IMR-90 (cell line): Measurements from ENCODE around the gene GMEB2. TPM values are rescaled to one million over a fixed set of nuclear protein-coding genes. Genes with fewer than 3 reads are reported as not detected.

Source experiments
- ATAC-seq: fragments of 200-7000 bp; cut with Tn5 transposase; 2 replicates; pipeline ENCODE4 v1.9.1; 2020; ENCODE audit warnings: low read depth, mild to moderate bottlenecking, moderate library complexity
- BruUV-seq: library from RNA; stranded (reverse); fragments of 400-500 nt; replicated peaks from 2 replicates; lab custom pipeline; 2021; lab: Mats Ljungman, UMichigan
- CTCF ChIA-PET: fragments of 300-600 bp; formaldehyde crosslinking; extraction: SDS; loops from one replicate; lab custom pipeline; 2021; ENCODE audit warnings: antibody characterized with exemption; lab: Yijun Ruan, JAX
- POLR2A ChIA-PET: fragments of 300-600 bp; sonication (Branson Sonifier 250); formaldehyde crosslinking; loops from one replicate; lab custom pipeline; 2022; ENCODE audit warnings: antibody characterized with exemption; ENCODE audit not compliant: unreplicated experiment; lab: Charles Lee
- DNase-seq: peaks from one replicate; pipeline ENCODE4 v3.0.0; 2013
- H2AFZ ChIP-seq: replicated peaks from 2 replicates; pipeline ENCODE3; 2013; ENCODE audit warnings: low read length, mild to moderate bottlenecking; ENCODE audit not compliant: poor library complexity
- H2AK5ac ChIP-seq: 2 replicates; pipeline ENCODE4 v1.6.1; 2013; ENCODE audit warnings: low read depth, low read length, inconsistent platforms
- H2AK9ac ChIP-seq: replicated peaks from 2 replicates; pipeline ENCODE3; 2013; ENCODE audit warnings: mild to moderate bottlenecking, low read depth, low read length, moderate library complexity; ENCODE audit not compliant: poor library complexity
- H2BK120ac ChIP-seq: 2 replicates; pipeline ENCODE4 v1.6.1; 2013; ENCODE audit warnings: low read depth, low read length, inconsistent platforms
- H2BK15ac ChIP-seq: 3 replicates; pipeline ENCODE4 v1.6.1; 2013; ENCODE audit warnings: low read depth, low read length, inconsistent platforms
- H2BK20ac ChIP-seq: 2 replicates; pipeline ENCODE4 v1.6.1; 2013; ENCODE audit warnings: low read depth, mild to moderate bottlenecking, inconsistent platforms, low read length, moderate library complexity
- H2BK5ac ChIP-seq: 2 replicates; pipeline ENCODE4 v1.6.1; 2013; ENCODE audit warnings: mild to moderate bottlenecking, low read depth, low read length, inconsistent platforms; ENCODE audit not compliant: poor library complexity, severe bottlenecking
- H3K14ac ChIP-seq: replicated peaks from 2 replicates; pipeline ENCODE4 v1.6.1; 2013; ENCODE audit warnings: low read depth, low read length, inconsistent platforms
- H3K18ac ChIP-seq: 2 replicates; pipeline ENCODE4 v1.6.1; 2013; ENCODE audit warnings: low read depth, low read length, control low read depth
- H3K23ac ChIP-seq: 2 replicates; pipeline ENCODE4 v1.6.1; 2013; ENCODE audit warnings: low read depth, low read length, inconsistent platforms
- H3K27ac ChIP-seq: 2 replicates; pipeline ENCODE4 v1.5.1; 2013; ENCODE audit warnings: mild to moderate bottlenecking, control low read depth, low read length; ENCODE audit not compliant: insufficient read depth
- H3K27me3 ChIP-seq: 2 replicates; pipeline ENCODE4 v1.6.1; 2013; ENCODE audit warnings: low read length; ENCODE audit not compliant: control insufficient read depth, insufficient read depth
- H3K36me3 ChIP-seq: 2 replicates; pipeline ENCODE4 v1.6.1; 2013; ENCODE audit warnings: low read length, mixed read lengths; ENCODE audit not compliant: control insufficient read depth, insufficient read depth
- H3K4ac ChIP-seq: 2 replicates; pipeline ENCODE4 v1.6.1; 2013; ENCODE audit warnings: low read depth, low read length, inconsistent platforms
- H3K4me1 ChIP-seq: 2 replicates; pipeline ENCODE4 v1.6.1; 2013; ENCODE audit warnings: low read length, mixed read lengths; ENCODE audit not compliant: control insufficient read depth, insufficient read depth
- H3K4me2 ChIP-seq: 2 replicates; pipeline ENCODE4 v1.6.1; 2013; ENCODE audit warnings: low read depth, mild to moderate bottlenecking, control low read depth, low read length, moderate library complexity
- H3K4me3 ChIP-seq: 2 replicates; pipeline ENCODE4 v1.5.1; 2013; ENCODE audit warnings: low read depth, mild to moderate bottlenecking, control low read depth, low read length, moderate library complexity; ENCODE audit not compliant: insufficient read depth
- H3K56ac ChIP-seq: 2 replicates; pipeline ENCODE4 v1.6.1; 2013; ENCODE audit warnings: low read length, inconsistent platforms; ENCODE audit not compliant: insufficient read depth; ENCODE audit errors: extremely low read depth
- H3K79me1 ChIP-seq, 2 experiments: 2 replicates each; pipeline ENCODE4 v1.6.1; 2013; ENCODE audit warnings: low read length in 2 of 2, inconsistent platforms in 1 of 2, low read depth in 1 of 2
- H3K9ac ChIP-seq: 2 replicates; pipeline ENCODE4 v1.6.1; 2013; ENCODE audit warnings: low read depth, low read length, control low read depth
- H3K9me1 ChIP-seq: 2 replicates; pipeline ENCODE4 v1.6.1; 2013; ENCODE audit warnings: low read length, inconsistent platforms; ENCODE audit not compliant: insufficient read depth
- H3K9me3 ChIP-seq: 2 replicates; pipeline ENCODE4 v1.6.1; 2013; ENCODE audit warnings: low read length; ENCODE audit not compliant: control insufficient read depth, insufficient read depth
- H4K20me1 ChIP-seq: 2 replicates; pipeline ENCODE4 v1.6.1; 2013; ENCODE audit warnings: low read length, inconsistent platforms; ENCODE audit not compliant: insufficient read depth
- H4K5ac ChIP-seq: 2 replicates; pipeline ENCODE4 v1.6.1; 2013; ENCODE audit warnings: mild to moderate bottlenecking, low read depth, low read length, control low read depth
- H4K8ac ChIP-seq, 2 experiments: 2 replicates each; pipeline ENCODE4 v1.6.1; 2013; ENCODE audit warnings: low read depth in 2 of 2, low read length in 2 of 2, control low read depth in 1 of 2, inconsistent platforms in 1 of 2
- H4K91ac ChIP-seq: 2 replicates; pipeline ENCODE4 v1.6.1; 2013; ENCODE audit warnings: low read depth, low read length, inconsistent platforms; ENCODE audit not compliant: insufficient read depth
- BHLHE40 ChIP-seq: fragments of 150-350 bp; IDR thresholded peaks from 2 replicates; pipeline ENCODE4 v1.6.1; 2016; ENCODE audit warnings: mild to moderate bottlenecking, low read depth, low read length
- CTCF ChIP-seq: conservative IDR thresholded peaks from 2 replicates; pipeline ENCODE4 v1.5.1; 2012; ENCODE audit warnings: mild to moderate bottlenecking, low read depth, low read length, improper control_type of control experiment
- ELK1 ChIP-seq: fragments of 150-350 bp; IDR thresholded peaks from 2 replicates; pipeline ENCODE4 v1.6.1; 2016; ENCODE audit warnings: low read depth, mild to moderate bottlenecking, low read length, moderate library complexity, borderline replicate concordance
- FOS ChIP-seq: fragments of 150-350 bp; IDR thresholded peaks from 2 replicates; pipeline ENCODE4 v1.6.1; 2016; ENCODE audit warnings: low read depth, low read length
- MAFK ChIP-seq: IDR thresholded peaks from 2 replicates; pipeline ENCODE4 v1.6.1; 2012; ENCODE audit warnings: low read depth, low read length, improper control_type of control experiment
- MAZ ChIP-seq: IDR thresholded peaks from 2 replicates; pipeline ENCODE4 v1.6.1; 2012; ENCODE audit warnings: low read depth, mild to moderate bottlenecking, low read length, improper control_type of control experiment, moderate library complexity, borderline replicate concordance
- MXI1 ChIP-seq: IDR thresholded peaks from 2 replicates; pipeline ENCODE4 v1.6.1; 2012; ENCODE audit warnings: low read depth, mild to moderate bottlenecking, low read length, moderate library complexity, borderline replicate concordance
- NFE2L2 ChIP-seq: fragments of 150-350 bp; IDR thresholded peaks from 2 replicates; pipeline ENCODE4 v1.6.1; 2016; ENCODE audit warnings: low read depth, mild to moderate bottlenecking, low read length
- POLR2A ChIP-seq: IDR thresholded peaks from 2 replicates; pipeline ENCODE4 v1.6.1; 2012; ENCODE audit warnings: mild to moderate bottlenecking, low read depth, low read length
- RAD21 ChIP-seq: IDR thresholded peaks from 2 replicates; pipeline ENCODE4 v1.6.1; 2012; ENCODE audit warnings: low read length, improper control_type of control experiment
- RCOR1 ChIP-seq: IDR thresholded peaks from 2 replicates; pipeline ENCODE4 v1.6.1; 2012; ENCODE audit warnings: mild to moderate bottlenecking, low read length, improper control_type of control experiment; ENCODE audit not compliant: insufficient replicate concordance
- SMC3 ChIP-seq: fragments of 150-350 bp; IDR thresholded peaks from 2 replicates; pipeline ENCODE4 v1.6.1; 2016; ENCODE audit warnings: low read depth, mild to moderate bottlenecking, antibody characterized with exemption, low read length, moderate library complexity
- USF2 ChIP-seq: fragments of 150-350 bp; IDR thresholded peaks from 2 replicates; pipeline ENCODE4 v1.6.1; 2017; ENCODE audit warnings: mild to moderate bottlenecking, antibody characterized with exemption, low read length, low read depth
- WGBS, 2 experiments: methylation state at CpG; one replicate each; pipeline versions ENCODE4 v1.1.5 to v1.1.7; 2013; ENCODE audit warnings: missing lambda C conversion rate in 2 of 2; ENCODE audit not compliant: insufficient read length in 1 of 2; ENCODE audit errors: extremely low coverage in 2 of 2; 5-methylcytosine and 5-hydroxymethylcytosine counted together
- dilution Hi-C: fragments of 300-500 bp; cut with HindIII; formaldehyde crosslinking; loops from one replicate; pipeline ENCODE4 v1.14.3; 2018; ENCODE audit warnings: low sequenced_read_pairs; ENCODE audit not compliant: unreplicated experiment
- in situ Hi-C: fragments of 300-500 bp; cut with MboI; formaldehyde crosslinking; loops from 3 replicates; pipeline ENCODE4 v1.14.3; 2019; ENCODE audit warnings: low sequenced_read_pairs, inconsistent platforms, mixed read lengths
- intact Hi-C: fragments of 100-400 bp; cut with micrococcal nuclease; formaldehyde crosslinking; loops from 2 replicates; pipeline ENCODE4 v1.10.0; 2022
- polyA plus RNA-seq, 3 experiments: library from polyadenylated mRNA; depleted of rRNA; stranded (reverse); fragments of >200 nt; gene quantifications; 2 replicates each; pipeline ENCODE4 v1.2.3, GENCODE V29; 2012; ENCODE audit warnings: low replicate concordance in 1 of 3
- total RNA-seq: library from RNA; depleted of rRNA; stranded (reverse); fragments of >200 nt; gene quantifications from 2 replicates; pipeline ENCODE4 v1.2.3, GENCODE V29; 2012

Gene GMEB2
- total and polyA plus RNA-seq, 2 of the 4 experiments (the other 2 are of a cell fraction), result 5.0 to 10.0 TPM

GRCh38 chr20:63635431-63636141 is 8.7 kb upstream of the GMEB2 start:
- Histone ChIP-seq H2AK9ac (no peak overlapping the region), H3K9me3 (no peaks in the 10 kb centered on the region), H3K36me3 (no peaks in the 10 kb centered on the region), H3K18ac (no peak overlapping the region), H3K56ac (no peak overlapping the region), H4K20me1 (no peaks in the 10 kb centered on the region), H3K27me3 (no peaks in the 10 kb centered on the region), H3K27ac (no peak overlapping the region), H3K79me1 (no peaks in the 10 kb centered on the region), H2BK15ac (no peak overlapping the region), H3K9me1 (no peaks in the 10 kb centered on the region), H2AK5ac (no peak overlapping the region), H3K23ac (no peak overlapping the region), H4K8ac (no peak overlapping the region), H3K9ac (no peak overlapping the region), H2AFZ (no peak overlapping the region), H3K4me2 (no peak overlapping the region), H3K4ac (no peak overlapping the region), H3K4me3 (no peak overlapping the region), H2BK20ac (no peak overlapping the region), H2BK120ac (no peak overlapping the region), H3K14ac (no peak overlapping the region), H4K5ac (no peak overlapping the region), H4K91ac (no peak overlapping the region), H2BK5ac (no peak overlapping the region), H3K4me1 (peaks cover 2% of the 10 kb centered on the region; the same call in 1 of the 2 replicates)
- in situ Hi-C loops, result no loop called here
- no TSS peak for BruUV-seq
- CTCF ChIA-PET, result no interaction called here
- dilution Hi-C loops, result no loop called here
- no CpG with 5 or more reads among the region's 15 CpGs for WGBS, 2 experiments
- ATAC-seq (no peak), DNase-seq (no peak)
- TF ChIP-seq CTCF (no peak), MXI1 (no peak), MAZ (no peak), FOS (no peak), BHLHE40 (no peak), SMC3 (no peak), RAD21 (no peak), ELK1 (no peak), MAFK (no peak), POLR2A (no peak), RCOR1 (no peak), USF2 (no peak), NFE2L2 (no peak)
- POLR2A ChIA-PET, result no interaction called here
- intact Hi-C loops, result no loop called here
